HEK293 (cell line): ENCODE measurements around the gene IFFO2.

Source experiments
- CTCF ChIA-PET: fragments of 350-600 bp; formaldehyde crosslinking; extraction: SDS; loops from one replicate; lab custom pipeline; 2021; ENCODE audit warnings: antibody characterized with exemption; lab: Yijun Ruan, JAX
- POLR2A ChIA-PET: fragments of 300-600 bp; formaldehyde crosslinking; extraction: SDS; loops from one replicate; lab custom pipeline; 2020; ENCODE audit warnings: antibody characterized with exemption, inconsistent platforms; lab: Yijun Ruan, JAX
- H3K27ac ChIP-seq: fragments of 200-500 bp; sonication (Bioruptor generic); 2 replicates; pipeline ENCODE4 v1.5.1; 2014; ENCODE audit warnings: low read depth, low read length, control low read depth, inconsistent platforms; ENCODE audit errors: extremely low read depth
- H3K36me3 ChIP-seq, 2 experiments: fragments of 200-500 bp in 1 of 2; sonication (Bioruptor generic) in 1 of 2; 1 replicate in 1 of 2; 2 replicates in 1 of 2; pipeline ENCODE4 v1.5.1; 2014 to 2017; ENCODE audit warnings: inconsistent platforms in 2 of 2, low read length in 2 of 2; ENCODE audit not compliant: control insufficient read depth in 2 of 2, insufficient read depth in 1 of 2
- H3K4me1 ChIP-seq: fragments of 200-500 bp; sonication (Bioruptor generic); 2 replicates; pipeline ENCODE4 v1.5.1; 2014; ENCODE audit warnings: mild to moderate bottlenecking, low read length, inconsistent platforms; ENCODE audit not compliant: control insufficient read depth, insufficient read depth
- H3K4me3 ChIP-seq: 2 replicates; pipeline ENCODE4 v1.5.1; 2011; ENCODE audit warnings: low read depth, mild to moderate bottlenecking, control low read depth, low read length, moderate library complexity
- H3K9me3 ChIP-seq: fragments of 200-500 bp; sonication (Bioruptor generic); 2 replicates; pipeline ENCODE4 v1.5.1; 2014; ENCODE audit warnings: low read depth, low read length, inconsistent platforms; ENCODE audit not compliant: control insufficient read depth, insufficient read depth
- PRDM2 ChIP-seq: fragments of 450-650 bp; formaldehyde crosslinking; IDR thresholded peaks from 2 replicates; pipeline ENCODE4 v1.5.1; 2016; ENCODE audit warnings: missing biosample characterization, missing genetic modification characterization, borderline replicate concordance
- PRDM4 ChIP-seq: fragments of 450-650 bp; formaldehyde crosslinking; IDR thresholded peaks from 2 replicates; pipeline ENCODE4 v1.5.1; 2017; ENCODE audit warnings: missing biosample characterization, missing genetic modification characterization
- TCF7L2 ChIP-seq: IDR thresholded peaks from 2 replicates; pipeline ENCODE4 v1.6.1; 2011; ENCODE audit warnings: low read depth, mild to moderate bottlenecking, inconsistent platforms, low read length, moderate library complexity, borderline replicate concordance
- ZNF121 ChIP-seq: fragments of 450-650 bp; formaldehyde crosslinking; IDR thresholded peaks from 2 replicates; pipeline ENCODE4 v1.5.1; 2016; ENCODE audit warnings: missing biosample characterization, missing genetic modification characterization
- ZNF138 ChIP-seq: fragments of 450-650 bp; formaldehyde crosslinking; IDR thresholded peaks from 2 replicates; pipeline ENCODE4 v1.5.1; 2016; ENCODE audit warnings: missing biosample characterization, missing genetic modification characterization, borderline replicate concordance
- ZNF341 ChIP-seq: fragments of 450-650 bp; formaldehyde crosslinking; IDR thresholded peaks from 2 replicates; pipeline ENCODE4; 2016; ENCODE audit warnings: low read depth, missing biosample characterization, missing genetic modification characterization
- ZNF501 ChIP-seq: fragments of 450-650 bp; formaldehyde crosslinking; IDR thresholded peaks from 2 replicates; pipeline ENCODE4 v1.5.1; 2016; ENCODE audit warnings: missing biosample characterization, missing genetic modification characterization
- ZNF600 ChIP-seq: fragments of 450-650 bp; formaldehyde crosslinking; IDR thresholded peaks from 2 replicates; pipeline ENCODE4 v1.5.1; 2016; ENCODE audit warnings: missing biosample characterization, missing genetic modification characterization
- TF ChIP-seq, protein P1 (sequence below): fragments of 450-650 bp; formaldehyde crosslinking; IDR thresholded peaks from 2 replicates; pipeline ENCODE4 v1.5.1; 2016; ENCODE audit warnings: missing biosample characterization, missing genetic modification characterization

IFFO2 gene

GRCh38 chr1:18943914-18944572, 12.4 kb downstream of the IFFO2 start:
- no peaks in the 10 kb centered on the region for H3K9me3 ChIP-seq
- CTCF ChIA-PET: interaction anchor here (0.6 to 5.4 kb wide), 6 partner anchors 10 to 59 kb away, joined by 3 to 59 read pairs (median 4); no protein-coding TSS in a partner anchor
- TF ChIP-seq ZNF600 (tag by site-specific recombination): no peak
- TF ChIP-seq ZNF138: no peak
- TF ChIP-seq PRDM4: 0 out of 2 replicates have a peak, but pooled peaks have one; percentile 49
- TF ChIP-seq ZNF501 (tag by site-specific recombination): no peak
- TF ChIP-seq, protein P1, sequence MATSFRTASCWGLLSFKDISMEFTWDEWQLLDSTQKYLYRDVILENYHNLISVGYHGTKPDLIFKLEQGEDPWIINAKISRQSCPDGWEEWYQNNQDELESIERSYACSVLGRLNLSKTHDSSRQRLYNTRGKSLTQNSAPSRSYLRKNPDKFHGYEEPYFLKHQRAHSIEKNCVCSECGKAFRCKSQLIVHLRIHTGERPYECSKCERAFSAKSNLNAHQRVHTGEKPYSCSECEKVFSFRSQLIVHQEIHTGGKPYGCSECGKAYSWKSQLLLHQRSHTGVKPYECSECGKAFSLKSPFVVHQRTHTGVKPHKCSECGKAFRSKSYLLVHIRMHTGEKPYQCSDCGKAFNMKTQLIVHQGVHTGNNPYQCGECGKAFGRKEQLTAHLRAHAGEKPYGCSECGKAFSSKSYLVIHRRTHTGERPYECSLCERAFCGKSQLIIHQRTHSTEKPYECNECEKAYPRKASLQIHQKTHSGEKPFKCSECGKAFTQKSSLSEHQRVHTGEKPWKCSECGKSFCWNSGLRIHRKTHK (tag by site-specific recombination): no peak
- peaks cover 0 to 4% of the 10 kb centered on the region in 2 experiments; a peak in 1 of 3 replicates for H3K36me3 ChIP-seq
- POLR2A ChIA-PET: interaction anchor here (3.0 kb wide), 1 partner anchor 12 kb away, joined by 22 read pairs; the partner anchor contains the start of gene IFFO2
- peaks cover 21% of the 10 kb centered on the region for H3K4me1 ChIP-seq
- H3K4me3 ChIP-seq: no peak overlapping the region
- H3K27ac ChIP-seq: no peak overlapping the region

DNA sequence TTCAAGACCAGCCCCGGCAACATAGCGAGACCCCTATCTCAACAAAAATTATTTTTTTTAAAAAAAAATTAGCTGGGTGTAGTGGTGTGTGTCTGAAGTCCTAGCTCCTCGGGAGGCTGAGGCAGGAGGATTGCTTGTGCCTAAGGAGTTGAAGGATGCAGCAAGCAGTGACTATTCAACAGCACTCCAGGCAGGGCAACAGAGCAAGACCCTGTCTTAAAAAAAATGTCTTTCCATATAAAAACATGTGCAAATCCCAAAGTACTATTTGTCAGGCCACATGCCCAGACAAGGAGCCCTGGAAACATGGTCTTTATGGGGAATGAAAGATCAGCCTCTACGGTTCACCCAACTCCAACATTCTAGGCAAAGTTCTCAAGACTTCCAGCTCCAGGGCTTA, 13.3 kb downstream of the IFFO2 start:
- Histone ChIP-seq H3K27ac (no peak overlapping the region), H3K36me3 (peaks cover 0 to 4% of the 10 kb centered on the region in 2 experiments; a peak in 1 of 3 replicates), H3K4me1 (peaks cover 21% of the 10 kb centered on the region), H3K4me3 (no peak overlapping the region), H3K9me3 (no peaks in the 10 kb centered on the region)
- POLR2A ChIA-PET: no interaction called here
- TF ChIP-seq ZNF121 (tag by site-specific recombination): peak; percentile 76; the same call in 1 of the 2 replicates
- TF ChIP-seq PRDM2: no peak
- CTCF ChIA-PET: interaction anchor here (0.6 to 5.4 kb wide), 6 partner anchors 30 to 191 kb away, joined by 3 to 59 read pairs (median 4); no protein-coding TSS in a partner anchor

DNA sequence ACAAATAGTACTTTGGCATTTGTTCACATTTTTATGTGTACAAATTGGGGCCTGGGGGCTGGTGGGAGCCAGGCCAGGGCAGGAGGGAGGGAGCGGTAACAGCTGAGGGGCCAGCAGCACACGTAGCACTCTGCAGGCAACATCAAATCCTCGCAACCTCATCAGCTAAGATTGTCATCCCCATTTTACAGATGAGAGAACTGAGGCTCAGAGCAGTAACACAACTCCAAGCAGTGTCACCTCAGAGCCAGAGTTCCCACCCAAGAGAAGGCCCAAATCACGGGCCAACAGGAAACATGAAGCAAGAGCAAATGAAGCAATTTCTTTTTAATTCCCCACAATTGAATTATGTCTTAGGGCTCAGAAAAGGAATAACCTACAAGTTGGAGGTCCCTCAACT, 14.1 kb downstream of the IFFO2 start:
- peak; percentile 56; the same call in 1 of the 2 replicates for TF ChIP-seq ZNF341 (tag by site-specific recombination)
- no peak for TF ChIP-seq TCF7L2
- H3K27ac ChIP-seq: no peak overlapping the region
- CTCF ChIA-PET: interaction anchor here (0.7 to 5.4 kb wide), 2 partner anchors 29 to 70 kb away, joined by 4 to 59 read pairs; no protein-coding TSS in a partner anchor
- no peaks in the 10 kb centered on the region for H3K9me3 ChIP-seq
- peaks cover 21% of the 10 kb centered on the region for H3K4me1 ChIP-seq
- no peak overlapping the region for H3K4me3 ChIP-seq
- POLR2A ChIA-PET: no interaction called here
- H3K36me3 ChIP-seq: peaks cover 0 to 4% of the 10 kb centered on the region in 2 experiments; a peak in 1 of 3 replicates
